ENCODE measurements around the gene CCDC40.
A peak's percentile ranks its signal among the peaks of the same experiment; 100 is the strongest.
"Not testable (repeated sequence)": the region's sequence is repeated elsewhere in the genome, so short reads cannot be mapped to it uniquely, and the experiment has no call there.

Gene CCDC40, protein sequence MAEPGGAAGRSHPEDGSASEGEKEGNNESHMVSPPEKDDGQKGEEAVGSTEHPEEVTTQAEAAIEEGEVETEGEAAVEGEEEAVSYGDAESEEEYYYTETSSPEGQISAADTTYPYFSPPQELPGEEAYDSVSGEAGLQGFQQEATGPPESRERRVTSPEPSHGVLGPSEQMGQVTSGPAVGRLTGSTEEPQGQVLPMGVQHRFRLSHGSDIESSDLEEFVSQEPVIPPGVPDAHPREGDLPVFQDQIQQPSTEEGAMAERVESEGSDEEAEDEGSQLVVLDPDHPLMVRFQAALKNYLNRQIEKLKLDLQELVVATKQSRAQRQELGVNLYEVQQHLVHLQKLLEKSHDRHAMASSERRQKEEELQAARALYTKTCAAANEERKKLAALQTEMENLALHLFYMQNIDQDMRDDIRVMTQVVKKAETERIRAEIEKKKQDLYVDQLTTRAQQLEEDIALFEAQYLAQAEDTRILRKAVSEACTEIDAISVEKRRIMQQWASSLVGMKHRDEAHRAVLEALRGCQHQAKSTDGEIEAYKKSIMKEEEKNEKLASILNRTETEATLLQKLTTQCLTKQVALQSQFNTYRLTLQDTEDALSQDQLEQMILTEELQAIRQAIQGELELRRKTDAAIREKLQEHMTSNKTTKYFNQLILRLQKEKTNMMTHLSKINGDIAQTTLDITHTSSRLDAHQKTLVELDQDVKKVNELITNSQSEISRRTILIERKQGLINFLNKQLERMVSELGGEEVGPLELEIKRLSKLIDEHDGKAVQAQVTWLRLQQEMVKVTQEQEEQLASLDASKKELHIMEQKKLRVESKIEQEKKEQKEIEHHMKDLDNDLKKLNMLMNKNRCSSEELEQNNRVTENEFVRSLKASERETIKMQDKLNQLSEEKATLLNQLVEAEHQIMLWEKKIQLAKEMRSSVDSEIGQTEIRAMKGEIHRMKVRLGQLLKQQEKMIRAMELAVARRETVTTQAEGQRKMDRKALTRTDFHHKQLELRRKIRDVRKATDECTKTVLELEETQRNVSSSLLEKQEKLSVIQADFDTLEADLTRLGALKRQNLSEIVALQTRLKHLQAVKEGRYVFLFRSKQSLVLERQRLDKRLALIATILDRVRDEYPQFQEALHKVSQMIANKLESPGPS

DNA sequence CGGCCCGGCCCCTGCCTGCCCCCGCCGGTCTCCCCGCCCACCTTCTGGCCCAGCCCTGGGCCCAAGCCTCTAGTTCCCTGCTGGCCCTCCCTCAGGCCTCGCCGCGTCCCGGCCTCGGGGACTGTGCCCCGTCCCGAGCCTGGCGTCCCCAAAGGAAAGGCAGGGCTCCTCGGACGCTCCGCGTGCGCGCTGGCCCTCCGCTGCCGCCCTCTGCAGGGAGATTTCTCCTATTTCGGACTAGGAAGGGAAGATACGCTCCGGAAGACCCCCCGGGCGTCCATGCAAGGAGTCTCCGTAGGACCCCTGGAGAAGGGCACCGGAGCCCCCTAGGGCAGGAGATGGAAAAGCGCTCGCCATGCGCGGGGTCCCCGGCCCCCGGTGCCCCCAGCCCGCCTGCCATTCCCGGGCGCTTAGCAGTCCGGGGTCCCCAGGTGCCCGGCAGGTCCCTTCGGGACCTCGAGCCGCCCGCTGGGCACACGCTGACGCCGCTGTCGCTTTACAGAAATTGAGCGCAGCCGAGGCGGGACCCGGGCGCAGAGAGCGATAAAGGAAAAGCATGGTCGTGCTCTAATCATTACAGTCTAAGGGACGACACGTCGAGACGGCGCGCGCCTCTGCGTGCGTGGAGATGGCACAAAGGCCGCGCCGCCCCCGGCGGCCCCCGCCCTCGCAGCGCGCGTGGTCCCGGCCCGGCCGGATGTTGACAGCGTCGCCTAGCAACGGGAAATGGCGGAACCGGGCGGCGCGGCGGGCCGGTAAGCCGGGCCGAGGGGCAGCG, at the start of gene CCDC40:
TSS of gene CCDC40 (plus strand) at position 706 of the 778 bp plus-strand sequence. CDS start at position 727, 21 bp downstream.
- DNase-seq (ENCODE audit: low read depth in 2 of 2, low spot score in 1 of 2), result peak; percentile 45 to 59

GRCh38 chr17:79987187-79987934, 49.1 kb upstream of the CCDC40 start:
- no peak for DNase-seq (ENCODE audit: low read depth in 2 of 2, low spot score in 1 of 2)

GRCh38 chr17:79987935-79988184, 48.6 kb upstream of the CCDC40 start:
- no peak for DNase-seq (ENCODE audit: low read depth in 2 of 2, low spot score in 1 of 2)

DNA sequence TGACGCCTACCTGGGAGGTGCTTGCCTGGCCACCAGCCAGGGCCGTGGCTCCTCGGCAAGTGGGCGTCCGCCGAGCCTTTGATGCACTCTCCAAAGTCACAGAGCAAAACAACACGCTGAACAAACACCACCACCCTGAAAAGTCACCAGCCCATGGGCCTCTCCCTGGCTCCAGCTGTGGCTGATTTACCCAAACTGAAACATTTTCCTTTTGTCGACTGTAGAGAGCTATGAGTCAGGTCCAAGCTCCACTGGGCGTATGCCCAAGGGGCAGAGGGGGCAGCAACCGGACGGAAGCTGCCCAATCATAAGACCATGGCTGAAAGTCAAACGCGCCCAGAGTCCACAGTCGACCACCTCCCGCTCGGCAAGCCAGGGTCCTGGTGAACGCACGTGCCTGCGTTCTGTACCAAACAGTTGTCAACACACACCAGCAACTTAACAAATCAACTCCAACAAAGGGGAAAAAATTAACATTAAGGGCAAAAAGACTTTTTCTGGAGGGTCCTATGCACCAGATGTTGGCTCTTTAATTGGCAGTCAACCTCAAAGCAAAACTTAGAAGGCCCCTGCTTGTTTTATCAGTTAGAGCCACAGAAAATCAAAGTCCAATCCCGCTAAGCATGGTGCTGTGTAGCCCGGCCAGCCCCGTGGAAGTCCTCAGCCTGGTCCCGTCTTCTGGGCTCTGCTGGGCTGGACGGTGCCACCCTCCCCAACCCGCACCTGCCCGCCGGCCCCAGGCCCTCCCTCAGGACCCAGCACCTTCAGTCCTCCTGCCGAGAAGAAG, 48.1 kb upstream of the CCDC40 start:
- DNase-seq (ENCODE audit: low read depth in 2 of 2, low spot score in 1 of 2), result no peak

- no peak for DNase-seq (ENCODE audit: low read depth in 2 of 2, low spot score in 1 of 2)
Observed at GRCh38 chr17:79989106-79989835, 47.2 kb upstream of the CCDC40 start.

DNA sequence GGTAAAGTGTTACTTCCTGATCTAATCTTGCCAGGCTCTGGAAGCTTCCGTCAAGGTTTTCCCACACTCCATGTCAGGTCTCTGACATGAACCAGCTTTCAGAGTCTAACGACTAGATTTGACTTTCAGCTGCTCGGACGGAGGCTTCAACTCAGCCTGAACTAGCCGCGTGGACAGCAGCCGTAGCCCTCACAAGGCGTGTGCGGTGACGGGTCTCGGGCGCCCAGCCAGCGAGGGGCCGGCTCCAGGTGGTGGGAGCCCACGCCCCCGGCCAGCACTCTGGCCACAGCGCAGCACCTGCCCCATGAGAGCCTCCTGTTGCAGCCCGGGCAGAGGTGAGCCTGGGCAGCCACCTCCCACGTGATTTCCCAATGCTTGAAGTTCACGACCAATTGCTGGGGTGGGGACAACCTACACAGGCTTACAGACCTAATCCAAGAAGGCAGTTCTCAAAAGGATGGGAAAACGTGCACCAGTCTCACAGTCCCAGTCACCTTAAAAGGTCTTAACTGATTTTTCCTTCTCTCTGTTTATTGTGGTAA, 46.3 kb upstream of the CCDC40 start:
- DNase-seq (ENCODE audit: low read depth in 2 of 2, low spot score in 1 of 2), result no peak

GRCh38 chr17:79990704-79991103, 45.7 kb upstream of the CCDC40 start:
- no peak for DNase-seq (ENCODE audit: low read depth in 2 of 2, low spot score in 1 of 2)

DNA sequence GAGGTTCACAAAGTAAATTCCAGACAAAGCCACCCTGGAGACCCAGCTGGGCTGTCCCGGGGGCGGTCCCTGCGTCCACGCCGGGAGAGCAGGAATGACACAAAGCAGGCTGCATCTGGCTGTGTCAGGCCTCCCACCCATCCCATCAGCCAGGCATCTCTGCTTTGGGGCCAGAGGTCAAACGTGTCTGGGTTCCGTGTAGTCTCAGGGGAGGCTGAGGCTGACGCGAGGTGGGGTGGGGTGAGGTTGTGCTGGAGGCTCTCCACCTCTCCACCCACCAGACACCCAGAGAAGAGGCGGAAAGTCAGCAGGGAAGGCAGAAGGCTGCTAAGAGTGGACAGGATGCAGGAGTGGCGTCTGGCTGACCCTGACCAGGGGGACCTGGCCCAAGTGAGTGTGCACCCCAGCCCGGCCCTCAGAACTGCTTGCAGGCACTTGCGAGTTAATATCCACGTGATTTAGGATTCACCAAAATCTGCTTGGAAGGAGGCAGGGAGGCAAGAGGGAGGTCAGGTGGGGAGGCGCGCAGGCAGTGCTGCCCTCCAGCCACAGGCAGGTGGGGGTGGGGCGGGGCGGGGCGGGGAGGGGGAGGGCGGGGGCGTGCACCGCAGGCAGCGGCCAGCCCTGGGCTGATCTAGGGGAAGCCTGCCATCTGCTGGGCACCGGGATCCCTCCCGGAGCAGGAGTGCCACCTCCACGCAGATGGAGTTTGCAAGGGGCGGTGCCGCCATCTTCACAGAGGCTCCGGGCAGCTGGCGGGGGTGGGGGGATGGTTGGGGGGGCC, 45.1 kb upstream of the CCDC40 start:
- DNase-seq (ENCODE audit: low read depth in 2 of 2, low spot score in 1 of 2), result peak; percentile 36 to 73

GRCh38 chr17:79991924-79992648, 44.4 kb upstream of the CCDC40 start:
- DNase-seq (ENCODE audit: low read depth in 2 of 2, low spot score in 1 of 2), result no peak

GRCh38 chr17:79992649-79993389, 43.6 kb upstream of the CCDC40 start:
- no peak for DNase-seq (ENCODE audit: low read depth in 2 of 2, low spot score in 1 of 2)

- DNase-seq (ENCODE audit: low read depth in 2 of 2, low spot score in 1 of 2), result no peak
Observed at GRCh38 chr17:79993390-79994227, 42.8 kb upstream of the CCDC40 start.

DNA sequence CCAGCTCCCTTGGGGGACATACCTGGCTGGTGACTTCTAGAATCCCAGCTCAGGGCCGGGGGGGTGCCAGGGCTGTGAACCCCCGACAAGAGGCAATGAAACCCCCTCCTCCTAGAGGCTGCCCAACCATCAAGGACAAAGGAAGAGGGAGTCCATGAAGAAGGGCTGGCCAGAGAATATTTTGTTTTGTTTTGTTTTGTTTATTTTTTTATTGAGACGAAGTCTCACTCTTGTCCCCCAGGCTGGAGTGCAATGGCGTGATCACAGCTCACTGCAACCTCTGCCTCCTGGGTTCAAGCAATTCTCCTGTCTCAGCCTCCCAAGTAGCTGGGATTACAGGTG, 42.2 kb upstream of the CCDC40 start:
- DNase-seq (ENCODE audit: low read depth in 2 of 2, low spot score in 1 of 2), result not testable (repeated sequence)

- DNase-seq (ENCODE audit: low read depth in 2 of 2, low spot score in 1 of 2), result no peak
Observed at GRCh38 chr17:79994602-79995001, 41.8 kb upstream of the CCDC40 start.

DNA sequence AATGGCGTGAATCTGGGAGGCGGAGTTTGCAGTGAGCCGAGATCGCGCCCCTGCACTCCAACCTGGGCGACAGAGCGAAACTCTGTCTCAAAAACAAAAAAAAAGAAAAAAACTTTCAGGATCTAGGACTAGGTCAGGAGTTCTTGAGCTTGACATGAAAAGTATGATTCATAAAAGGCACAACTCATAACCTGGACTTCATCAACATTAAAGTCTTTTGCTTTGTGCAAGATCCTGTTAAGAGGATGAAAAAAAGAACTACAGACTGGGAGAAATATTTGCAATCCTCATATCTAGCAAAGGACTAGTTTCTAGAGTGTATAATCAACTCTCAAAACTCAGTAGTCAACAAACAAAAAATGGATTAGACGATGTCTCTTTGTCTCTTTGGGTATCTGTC, 40.7 kb upstream of the CCDC40 start:
- no peak for DNase-seq (ENCODE audit: low read depth in 2 of 2, low spot score in 1 of 2)

DNA sequence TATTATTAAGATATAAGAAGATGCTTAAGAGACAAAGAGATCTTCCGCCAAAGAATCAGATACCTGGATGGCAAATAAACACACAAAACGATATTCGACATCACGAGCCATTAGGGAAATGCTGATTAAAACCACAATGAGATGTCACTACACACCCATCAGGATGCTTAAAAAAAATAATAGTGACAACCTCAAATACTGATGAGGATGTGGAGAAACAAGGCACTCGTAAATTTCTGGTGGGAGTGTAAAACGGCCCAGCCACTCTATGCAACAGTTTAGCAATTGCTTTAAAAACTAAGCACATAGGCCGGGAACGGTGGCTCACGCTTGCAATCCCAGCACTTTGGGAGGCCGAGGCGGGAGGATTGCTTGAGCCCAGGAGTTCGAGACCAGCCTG, 40.2 kb upstream of the CCDC40 start:
- no peak for DNase-seq (ENCODE audit: low read depth in 2 of 2, low spot score in 1 of 2)
